ENCODE data around the gene MED15.

DNA sequence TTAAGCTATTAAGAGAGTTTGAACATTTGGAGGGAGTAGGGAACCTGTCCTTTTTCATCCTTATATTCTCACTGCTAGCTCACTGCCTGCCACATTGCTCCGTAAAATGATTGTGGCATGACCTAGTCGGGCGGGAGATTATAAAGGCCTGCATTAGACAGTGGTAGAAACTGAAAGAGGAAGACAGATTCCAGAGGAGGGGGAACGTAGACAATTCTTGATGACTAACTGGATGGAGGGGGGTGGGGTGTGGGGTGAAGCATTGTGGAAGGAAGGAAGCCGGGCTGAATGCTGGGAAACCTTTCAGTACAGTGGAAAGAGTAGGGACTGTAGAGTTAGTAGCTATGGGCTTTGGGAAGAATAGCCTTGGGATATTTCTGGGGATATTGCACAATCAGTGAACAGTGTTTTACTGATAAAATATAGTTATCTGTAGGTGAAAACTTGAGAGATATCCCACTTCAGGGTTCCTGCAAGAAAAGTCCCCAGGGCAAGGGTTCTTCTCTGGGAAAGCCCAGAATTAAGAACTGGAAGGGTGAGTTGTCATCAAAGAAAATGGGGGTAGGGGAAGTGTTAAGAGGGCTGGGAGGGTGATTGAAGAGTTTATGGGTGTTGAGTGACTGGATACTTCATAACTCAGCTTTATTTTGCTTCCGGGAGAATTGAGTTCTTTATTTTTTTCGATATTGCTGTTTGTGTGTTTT, 2.1 kb downstream of the MED15 start:
- TF ChIP-seq, protein P1, sequence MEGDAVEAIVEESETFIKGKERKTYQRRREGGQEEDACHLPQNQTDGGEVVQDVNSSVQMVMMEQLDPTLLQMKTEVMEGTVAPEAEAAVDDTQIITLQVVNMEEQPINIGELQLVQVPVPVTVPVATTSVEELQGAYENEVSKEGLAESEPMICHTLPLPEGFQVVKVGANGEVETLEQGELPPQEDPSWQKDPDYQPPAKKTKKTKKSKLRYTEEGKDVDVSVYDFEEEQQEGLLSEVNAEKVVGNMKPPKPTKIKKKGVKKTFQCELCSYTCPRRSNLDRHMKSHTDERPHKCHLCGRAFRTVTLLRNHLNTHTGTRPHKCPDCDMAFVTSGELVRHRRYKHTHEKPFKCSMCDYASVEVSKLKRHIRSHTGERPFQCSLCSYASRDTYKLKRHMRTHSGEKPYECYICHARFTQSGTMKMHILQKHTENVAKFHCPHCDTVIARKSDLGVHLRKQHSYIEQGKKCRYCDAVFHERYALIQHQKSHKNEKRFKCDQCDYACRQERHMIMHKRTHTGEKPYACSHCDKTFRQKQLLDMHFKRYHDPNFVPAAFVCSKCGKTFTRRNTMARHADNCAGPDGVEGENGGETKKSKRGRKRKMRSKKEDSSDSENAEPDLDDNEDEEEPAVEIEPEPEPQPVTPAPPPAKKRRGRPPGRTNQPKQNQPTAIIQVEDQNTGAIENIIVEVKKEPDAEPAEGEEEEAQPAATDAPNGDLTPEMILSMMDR (IDR thresholded peaks at IDR 0.05): no peak
- TF ChIP-seq POLR2A (IDR thresholded peaks at IDR 0.05): no peak

Measured in lower leg skin (tissue), 3 donors.